ENCODE data around the gene TAS2R42. TPM values are rescaled to one million over a fixed set of nuclear protein-coding genes. Genes with fewer than 3 reads are reported as not detected.

Gene TAS2R42
- polyA plus RNA-seq, 2 of the 4 experiments (the other 2 are of a cell fraction) = not detected

- Histone ChIP-seq H3K4me2 (no peak overlapping the region), H3K4me1 (peaks cover 27% of the 10 kb centered on the region; the same call in 2 of the 3 replicates), H3K27ac (no peak overlapping the region), H3K9me3 (no peaks in the 10 kb centered on the region), H3K4me3 (no peak overlapping the region)
- 93% methylated on average over 2 of the region's 2 CpGs for WGBS (ENCODE audit: missing lambda C conversion rate)
- DNase-seq (ENCODE audit: low read depth in 1 of 2, low spot score in 1 of 2) (no peak), ATAC-seq (no peak), FAIRE-seq (no peak)
- TF ChIP-seq NPAS2 (CRISPR knock-in tag; IDR thresholded peaks at IDR 0.05; ENCODE audit: borderline replicate concordance) (no peak), BCL3 (IDR thresholded peaks at IDR 0.05) (no peak), CHD4 (IDR thresholded peaks at IDR 0.05; ENCODE audit: borderline replicate concordance) (no peak), HOXA7 (CRISPR knock-in tag; IDR thresholded peaks at IDR 0.05) (no peak), NR3C1 (IDR thresholded peaks at IDR 0.05) (no peak), JUN (IDR thresholded peaks at IDR 0.05) (no peak)
- ChIA-PET POLR2A (no interaction called here), CTCF (interaction anchor here (0.6 to 0.7 kb wide), 3 partner anchors 9 to 910 kb away, joined by 3 to 4 read pairs (median 3); no protein-coding TSS in a partner anchor)
Observed at GRCh38 chr12:11174022-11174421, 12.7 kb downstream of the TAS2R42 start.

- WGBS (ENCODE audit: missing lambda C conversion rate) = 3% methylated on average over 10 of the region's 10 CpGs
- peak overlapping the region; percentile 84 for H3K4me3 ChIP-seq
- no peaks in the 10 kb centered on the region for H3K9me3 ChIP-seq
- peaks cover 30% of the 10 kb centered on the region; the same call in 2 of the 3 replicates for H3K4me1 ChIP-seq
- H3K27ac ChIP-seq = peak overlapping the region; percentile 95 to 96
- no peak for FAIRE-seq
- DNase-seq (ENCODE audit: low read depth in 1 of 2, low spot score in 1 of 2) = peak; percentile 10 to 21
- 0 out of 6 replicates have a peak, but pooled peaks of 1 of the 2 experiments have one; percentile 20 for ATAC-seq
- TF ChIP-seq NPAS2 (CRISPR knock-in tag; IDR thresholded peaks at IDR 0.05; ENCODE audit: borderline replicate concordance) = no peak
- TF ChIP-seq HEYL (CRISPR knock-in tag; IDR thresholded peaks at IDR 0.05) = no peak
- TF ChIP-seq ZNF302 (CRISPR knock-in tag; IDR thresholded peaks at IDR 0.05) = no peak
- TF ChIP-seq CHD4 (IDR thresholded peaks at IDR 0.05; ENCODE audit: borderline replicate concordance) = no peak
- no peak for TF ChIP-seq CTCF (IDR thresholded peaks at IDR 0.05)
- no peak for TF ChIP-seq JUNB (IDR thresholded peaks at IDR 0.05)
- TF ChIP-seq PBX3 (IDR thresholded peaks at IDR 0.05) = no peak
- TF ChIP-seq HES2 (IDR thresholded peaks at IDR 0.05) = no peak
- no peak for TF ChIP-seq SMC3 (IDR thresholded peaks at IDR 0.05)
- TF ChIP-seq EP300 (IDR thresholded peaks at IDR 0.05) = no peak
- no peak for TF ChIP-seq ZSCAN20 (CRISPR knock-in tag; IDR thresholded peaks at IDR 0.05)
- TF ChIP-seq FOSB (CRISPR knock-in tag; IDR thresholded peaks at IDR 0.05) = no peak
- TF ChIP-seq CBX2 (IDR thresholded peaks at IDR 0.05; ENCODE audit: borderline replicate concordance, low read depth) = no peak
- TF ChIP-seq PHF8 (IDR thresholded peaks at IDR 0.05; ENCODE audit: borderline replicate concordance, low read depth) = no peak
- TF ChIP-seq ZFP36 (IDR thresholded peaks at IDR 0.05; ENCODE audit: borderline replicate concordance, partially characterized antibody) = no peak
- no peak for TF ChIP-seq HOXB5 (CRISPR knock-in tag; IDR thresholded peaks at IDR 0.05)
- no peak for TF ChIP-seq NFE2L2 (conservative IDR thresholded peaks at IDR 0.05; ENCODE audit: low read length)
- no peak for TF ChIP-seq REST (IDR thresholded peaks at IDR 0.05)
- no peak for TF ChIP-seq MAX (IDR thresholded peaks at IDR 0.05)
- TF ChIP-seq BCL3 (IDR thresholded peaks at IDR 0.05) = no peak
- peak overlapping the region; percentile 77 for H3K4me2 ChIP-seq
- ChIA-PET CTCF (interaction anchor here (0.7 to 2.2 kb wide), 5 partner anchors 9 to 773 kb away, joined by 3 to 7 read pairs (median 6); no protein-coding TSS in a partner anchor), POLR2A (interaction anchor here (0.6 to 1.7 kb wide), 15 partner anchors 9 to 886 kb away, joined by 3 to 15 read pairs (median 4); no protein-coding TSS in a partner anchor)
Observed at GRCh38 chr12:11171969-11172675, 14.6 kb downstream of the TAS2R42 start.

Measured in A549 (cell line).